H1 (cell line): Measurements from ENCODE around the gene RAD51B. TPM values are rescaled to one million over a fixed set of nuclear protein-coding genes. Genes with fewer than 3 reads are reported as not detected.

ENCODE experiments used
- CTCF ChIA-PET: fragments of 300-600 bp; sonication (Branson Sonifier 250); formaldehyde crosslinking; loops from one replicate; lab custom pipeline; 2021; ENCODE audit not compliant: partially characterized antibody; lab: Charles Lee
- POLR2A ChIA-PET: fragments of 300-600 bp; sonication (Branson Sonifier 250); formaldehyde crosslinking; loops from one replicate; lab custom pipeline; 2021; ENCODE audit warnings: inconsistent platforms; ENCODE audit not compliant: partially characterized antibody; lab: Charles Lee
- DNase-seq, 2 experiments: peaks; one replicate each; pipeline versions ENCODE4 v3.0.0 to v3.0.0-alpha.2; 2010 to 2022; ENCODE audit warnings: low spot score in 2 of 2, low read depth in 1 of 2, mixed read lengths in 1 of 2
- FAIRE-seq: peaks from 2 replicates; lab custom pipeline; 2011; peaks lifted over from hg19 to GRCh38; lab: Jason Lieb, UNC
- H2AFZ ChIP-seq: 2 replicates; pipeline ENCODE4 v1.8.1; 2012; ENCODE audit warnings: low read length, inconsistent platforms
- H2AK5ac ChIP-seq: 2 replicates; pipeline ENCODE4 v1.6.1; 2013; ENCODE audit warnings: low read depth, low read length
- H2BK120ac ChIP-seq: replicated peaks from 2 replicates; pipeline ENCODE3; 2013; ENCODE audit warnings: low read depth, low read length, inconsistent platforms
- H2BK12ac ChIP-seq: 2 replicates; pipeline ENCODE4 v1.6.1; 2013; ENCODE audit warnings: low read depth, low read length
- H2BK15ac ChIP-seq: 2 replicates; pipeline ENCODE4 v1.6.1; 2013; ENCODE audit warnings: low read length
- H2BK20ac ChIP-seq: 2 replicates; pipeline ENCODE4 v1.6.1; 2013; ENCODE audit warnings: low read length
- H2BK5ac ChIP-seq: 2 replicates; pipeline ENCODE4 v1.6.1; 2013; ENCODE audit warnings: low read depth, low read length
- H3K14ac ChIP-seq: 2 replicates; pipeline ENCODE4 v1.6.1; 2013; ENCODE audit warnings: inconsistent platforms; ENCODE audit not compliant: insufficient read length
- H3K18ac ChIP-seq: 2 replicates; pipeline ENCODE4 v1.6.1; 2013; ENCODE audit warnings: low read length; ENCODE audit errors: extremely low read depth
- H3K23ac ChIP-seq: 2 replicates; pipeline ENCODE4 v1.6.1; 2013; ENCODE audit warnings: inconsistent platforms; ENCODE audit not compliant: insufficient read length
- H3K23me2 ChIP-seq: 2 replicates; pipeline ENCODE4 v1.6.1; 2013; ENCODE audit warnings: low read depth, low read length
- H3K27ac ChIP-seq: 2 replicates; pipeline ENCODE4 v1.6.1; 2011; ENCODE audit warnings: low read depth, low read length, inconsistent platforms
- H3K27me3 ChIP-seq, 4 experiments: replicated peaks in 1 of 4; 1 replicate in 1 of 4; 2 replicates in 3 of 4; pipeline versions ENCODE4 v1.6.1 to v1.8.1; 2011 to 2013; ENCODE audit warnings: low read length in 3 of 4, mild to moderate bottlenecking in 3 of 4, inconsistent platforms in 2 of 4, mixed read lengths in 2 of 4, moderate library complexity in 1 of 4; ENCODE audit not compliant: control insufficient read depth in 3 of 4, insufficient read depth in 3 of 4; ENCODE audit errors: extremely low read depth in 1 of 4
- H3K36me3 ChIP-seq, 4 experiments: 2 replicates each; pipeline versions ENCODE4 v1.6.1 to v1.8.1; 2011 to 2013; ENCODE audit warnings: mild to moderate bottlenecking in 4 of 4, low read length in 3 of 4, moderate library complexity in 2 of 4, control low read depth in 1 of 4, inconsistent platforms in 1 of 4; ENCODE audit not compliant: insufficient read depth in 4 of 4, control insufficient read depth in 2 of 4
- H3K4ac ChIP-seq: replicated peaks from 2 replicates; pipeline ENCODE3; 2013; ENCODE audit warnings: low read length, low read depth, mixed read lengths, inconsistent platforms; ENCODE audit not compliant: insufficient read length
- H3K4me1 ChIP-seq, 4 experiments: replicated peaks in 1 of 4; 1 replicate in 1 of 4; 2 replicates in 3 of 4; pipeline versions ENCODE4 v1.6.1 to v1.8.1; 2011 to 2013; ENCODE audit warnings: low read length in 3 of 4, inconsistent platforms in 2 of 4, mixed read lengths in 1 of 4; ENCODE audit not compliant: insufficient read depth in 4 of 4, control insufficient read depth in 3 of 4
- H3K4me2 ChIP-seq, 2 experiments: 2 replicates each; pipeline versions ENCODE4 v1.6.1 to v1.8.1; 2011 to 2013; ENCODE audit warnings: low read depth in 2 of 2, low read length in 2 of 2, control low read depth in 1 of 2, inconsistent platforms in 1 of 2, mild to moderate bottlenecking in 1 of 2; ENCODE audit not compliant: insufficient read depth in 1 of 2
- H3K4me3 ChIP-seq, 4 experiments: fragments of 200-600, 300-600 bp in 1 of 4; sonication (generic), shearing (Covaris generic), sonication (Bioruptor Twin) in 1 of 4; 2 replicates each; pipeline versions ENCODE4 v1.5.1 to v1.8.1; 2011 to 2016; ENCODE audit warnings: low read length in 4 of 4, low read depth in 3 of 4, control low read depth in 2 of 4, inconsistent platforms in 2 of 4, mild to moderate bottlenecking in 2 of 4, mixed read lengths in 1 of 4, moderate library complexity in 1 of 4; ENCODE audit not compliant: insufficient read depth in 2 of 4; ENCODE audit errors: extremely low read depth in 1 of 4
- H3K56ac ChIP-seq: replicated peaks from 2 replicates; pipeline ENCODE3; 2013; ENCODE audit warnings: low read depth, mild to moderate bottlenecking, mixed read lengths, low read length, inconsistent platforms; ENCODE audit not compliant: insufficient read length
- H3K79me1 ChIP-seq: 2 replicates; pipeline ENCODE4 v1.6.1; 2013; ENCODE audit warnings: low read depth, low read length, control low read depth
- H3K79me2 ChIP-seq, 2 experiments: 2 replicates each; pipeline versions ENCODE4 v1.6.1 to v1.8.1; 2012 to 2013; ENCODE audit warnings: low read length in 2 of 2, mild to moderate bottlenecking in 2 of 2, inconsistent platforms in 1 of 2; ENCODE audit not compliant: insufficient read depth in 2 of 2, control insufficient read depth in 1 of 2
- H3K9ac ChIP-seq, 4 experiments: replicated peaks in 1 of 4; 1 replicate in 1 of 4; 2 replicates in 3 of 4; pipeline versions ENCODE4 v1.6.1 to v1.8.1; 2011 to 2013; ENCODE audit warnings: low read depth in 3 of 4, low read length in 3 of 4, control low read depth in 2 of 4, mild to moderate bottlenecking in 2 of 4, moderate library complexity in 2 of 4, inconsistent platforms in 1 of 4; ENCODE audit errors: extremely low read depth in 1 of 4
- H3K9me3 ChIP-seq, 2 experiments: 2 replicates each; pipeline versions ENCODE4 v1.6.1 to v1.8.1; 2012 to 2013; ENCODE audit warnings: mild to moderate bottlenecking in 2 of 2, moderate library complexity in 2 of 2, control low read depth in 1 of 2, inconsistent platforms in 1 of 2, low read depth in 1 of 2, low read length in 1 of 2, mixed read lengths in 1 of 2; ENCODE audit not compliant: insufficient read depth in 2 of 2
- H4K20me1 ChIP-seq, 2 experiments: replicated peaks in 1 of 2; 2 replicates each; pipeline versions ENCODE3 to v1.8.1; 2011 to 2013; ENCODE audit warnings: inconsistent platforms in 2 of 2, low read length in 2 of 2, mild to moderate bottlenecking in 1 of 2; ENCODE audit not compliant: insufficient read depth in 2 of 2, control insufficient read depth in 1 of 2
- H4K5ac ChIP-seq: 2 replicates; pipeline ENCODE4 v1.6.1; 2013; ENCODE audit warnings: low read length, low read depth, mixed read lengths, inconsistent platforms; ENCODE audit not compliant: insufficient read length
- H4K8ac ChIP-seq: 2 replicates; pipeline ENCODE4 v1.8.0; 2013; ENCODE audit warnings: mild to moderate bottlenecking, moderate library complexity, low read length, inconsistent platforms; ENCODE audit not compliant: insufficient read depth; ENCODE audit errors: extremely low read depth
- H4K91ac ChIP-seq: replicated peaks from 2 replicates; pipeline ENCODE3; 2013; ENCODE audit warnings: low read length, mixed read lengths, inconsistent platforms; ENCODE audit not compliant: insufficient read length
- EZH2 ChIP-seq: fragments of 200-600 bp; sonication (generic); IDR thresholded peaks from 2 replicates; pipeline ENCODE4 v1.7.1; 2012; ENCODE audit warnings: low read depth, mild to moderate bottlenecking, moderate library complexity, low read length, inconsistent platforms; ENCODE audit not compliant: severe bottlenecking
- GTF2F1 ChIP-seq: IDR thresholded peaks from 2 replicates; pipeline ENCODE4 v1.6.1; 2012; ENCODE audit warnings: low read depth, low read length, improper control_type of control experiment, borderline replicate concordance
- JUN ChIP-seq: IDR thresholded peaks from 2 replicates; pipeline ENCODE4 v1.6.1; 2011; ENCODE audit warnings: low read depth, mild to moderate bottlenecking, improper control_type of control experiment, low read length
- NANOG ChIP-seq: IDR thresholded peaks from 2 replicates; pipeline ENCODE4 v1.6.1; 2011; ENCODE audit warnings: low read length, low read depth, mild to moderate bottlenecking, inconsistent platforms; ENCODE audit not compliant: insufficient read depth, poor library complexity, severe bottlenecking
- RAD21 ChIP-seq, 2 experiments: IDR thresholded peaks in 1 of 2; conservative IDR thresholded peaks in 1 of 2; 2 replicates each; pipeline ENCODE4 v1.6.1; 2011; ENCODE audit warnings: low read depth in 2 of 2, low read length in 2 of 2, improper control_type of control experiment in 1 of 2, inconsistent platforms in 1 of 2, mild to moderate bottlenecking in 1 of 2, moderate library complexity in 1 of 2
- SIX5 ChIP-seq: IDR thresholded peaks from 2 replicates; pipeline ENCODE4 v1.6.1; 2011; ENCODE audit warnings: mild to moderate bottlenecking, low read depth, low read length
- SP1 ChIP-seq: IDR thresholded peaks from 2 replicates; pipeline ENCODE4 v1.6.1; 2011; ENCODE audit warnings: low read depth, low read length
- WGBS, 2 experiments: shearing (Covaris generic) in 1 of 2; methylation state at CpG; one replicate each; pipeline versions ENCODE4 v1.1.6 to v1.1.7; 2013 to 2015; ENCODE audit warnings: low lambda C conversion rate in 2 of 2, mixed read lengths in 2 of 2, inconsistent platforms in 1 of 2, low coverage in 1 of 2, missing lambda C conversion rate in 1 of 2; ENCODE audit not compliant: insufficient replicate concordance in 2 of 2, insufficient coverage in 1 of 2, insufficient read length in 1 of 2; ENCODE audit errors: extremely low coverage in 1 of 2, missing lambda C conversion rate in 1 of 2; 5-methylcytosine and 5-hydroxymethylcytosine counted together
- polyA plus RNA-seq, 7 experiments: library from polyadenylated mRNA; depleted of rRNA in 3 of 7; stranded (reverse) in 5 of 7; unstranded in 2 of 7; fragments of >200 nt in 5 of 7; fragments of 200-250 nt in 2 of 7; gene quantifications; 1 replicate in 5 of 7; 2 replicates in 1 of 7; 4 replicates in 1 of 7; pipeline versions ENCODE4 v1.2.1 to v1.2.3, GENCODE V29; 2011 to 2013; ENCODE audit warnings: missing spikeins in 2 of 7, mixed read lengths in 2 of 7
- total RNA-seq: library from RNA; stranded (reverse); fragmentation: NEBNext Ultra II Directional; extraction: Animal tissue kit (Norgen Biotek cat#: 25700); gene quantifications from 2 replicates; pipeline ENCODE4 v1.2.1, GENCODE V29; 2021

Gene RAD51B
- total and polyA plus RNA-seq, 2 of the 8 experiments (the other 6 are each of a cell fraction or from before 2014, with no cell fraction given): 3.9 to 14.9 TPM

GRCh38 chr14:68008491-68008890 lies 188.9 kb downstream of the RAD51B start:
- Histone ChIP-seq H3K23ac (no peak overlapping the region), H3K27ac (no peak overlapping the region), H3K36me3 (no peaks in the 10 kb centered on the region), H2AK5ac (no peak overlapping the region), H3K4ac (no peak overlapping the region), H2BK120ac (no peak overlapping the region), H2BK20ac (no peak overlapping the region), H3K4me1 (no peaks in the 10 kb centered on the region), H2BK12ac (no peak overlapping the region), H3K4me3 (no peak overlapping the region), H4K20me1 (no peaks in the 10 kb centered on the region), H3K14ac (no peak overlapping the region), H3K79me2 (no peaks in the 10 kb centered on the region), H3K18ac (no peak overlapping the region), H3K23me2 (no peaks in the 10 kb centered on the region), H2BK15ac (no peak overlapping the region), H3K9ac (no peak overlapping the region), H3K4me2 (no peak overlapping the region), H4K5ac (no peak overlapping the region), H3K79me1 (no peaks in the 10 kb centered on the region), H2AFZ (no peak overlapping the region), H4K8ac (no peak overlapping the region), H2BK5ac (no peak overlapping the region), H3K9me3 (no peaks in the 10 kb centered on the region), H4K91ac (no peak overlapping the region), H3K27me3 (no peaks in the 10 kb centered on the region), H3K56ac (no peak overlapping the region)
- no peak for DNase-seq
- POLR2A ChIA-PET: no interaction called here
- no peak for FAIRE-seq
- no peak for TF ChIP-seq NANOG
- no peak for TF ChIP-seq JUN
- no peak for TF ChIP-seq EZH2
- no peak for TF ChIP-seq SP1
- no peak for TF ChIP-seq RAD21 (IDR thresholded peaks at IDR 0.05 in 1 of 2, conservative IDR thresholded peaks at IDR 0.05 in 1 of 2; ENCODE audit: low read depth in 2 of 2, low read length in 2 of 2)
- no peak for TF ChIP-seq SIX5
- TF ChIP-seq GTF2F1: no peak
- CTCF ChIA-PET: no interaction called here
- WGBS, 2 experiments: 76% methylated on average over 1 of the region's 1 CpG; no CpG with 5 or more reads in 1 of the 2 experiments
